Heart right ventricle (tissue), 16 donors: ENCODE measurements around the gene MORF4L1. TPM values are rescaled to one million over a fixed set of nuclear protein-coding genes. Genes with fewer than 3 reads are reported as not detected.
"Not testable (repeated sequence)": the region's sequence is repeated elsewhere in the genome, so short reads cannot be mapped to it uniquely, and the experiment has no call there.

Experiments used
- ATAC-seq, 8 donors: fragments of 200-7000 bp; cut with Tn5 transposase; one replicate each; pipeline ENCODE4 v1.9.1; 2020; ENCODE audit warnings: mild to moderate bottlenecking in 8 of 8, moderate library complexity in 8 of 8, moderate number of reproducible peaks in 1 of 8
- DNase-seq, 2 donors: peaks; one replicate each; pipeline ENCODE4 v3.0.0-alpha.2; 2020
- H3K27ac ChIP-seq, 10 donors: fragments of 200-600 bp; sonication (generic) in 2 of 10; one replicate each; pipeline versions ENCODE4 v1.5.0 to v1.8.0; 2020 to 2022; ENCODE audit warnings: mild to moderate bottlenecking in 3 of 10
- H3K27me3 ChIP-seq, 7 donors: fragments of 200-600 bp; one replicate each; pipeline ENCODE4 v1.8.0; 2021 to 2022; ENCODE audit warnings: mild to moderate bottlenecking in 2 of 7
- H3K36me3 ChIP-seq, 9 donors: fragments of 200-600 bp; sonication (generic) in 1 of 9; one replicate each; pipeline versions ENCODE4 v1.5.0 to v1.8.0; 2020 to 2022; ENCODE audit warnings: mild to moderate bottlenecking in 2 of 9
- H3K4me1 ChIP-seq, 9 donors: fragments of 200-600 bp; sonication (generic) in 1 of 9; one replicate each; pipeline versions ENCODE4 v1.5.0 to v1.8.0; 2020 to 2022; ENCODE audit warnings: mild to moderate bottlenecking in 4 of 9
- H3K4me3 ChIP-seq, 10 donors: fragments of 200-600 bp; sonication (generic) in 2 of 10; one replicate each; pipeline versions ENCODE4 v1.5.0 to v1.8.0; 2020 to 2022; ENCODE audit warnings: mild to moderate bottlenecking in 7 of 10, moderate library complexity in 2 of 10
- H3K9me3 ChIP-seq, 11 donors: fragments of 200-600 bp in 10 of 11; sonication (generic) in 2 of 11; one replicate each; pipeline versions ENCODE4 v1.5.0 to v1.8.0; 2013 to 2022; ENCODE audit warnings: mild to moderate bottlenecking in 2 of 11, control low read depth in 1 of 11, moderate library complexity in 1 of 11
- WGBS, 2 donors: extraction: QIAGEN DNeasy Blood & Tissue Kit; methylation state at CpG; one replicate each; pipeline ENCODE4 v1.1.7; 2013; ENCODE audit warnings: inconsistent platforms in 1 of 2; 5-methylcytosine and 5-hydroxymethylcytosine counted together
- intact Hi-C, 10 donors: fragments of 100-400 bp; cut with DNase I; formaldehyde crosslinking; loops; one replicate each; pipeline versions ENCODE4 v1.11.1 to v1.14.2; 2022
- polyA plus RNA-seq, 2 donors: library from polyadenylated mRNA; stranded (reverse); fragments of 200-250 nt; gene quantifications; one replicate each; pipeline ENCODE4 v1.2.3, GENCODE V29; 2013
- total RNA-seq, 10 donors: library from RNA; stranded (reverse); fragmentation: NEBNext Ultra II Directional in 3 of 10; extraction: Animal tissue kit (Norgen Biotek cat#: 25700) in 3 of 10; gene quantifications; one replicate each; pipeline versions ENCODE4 v1.2.1 to v1.2.4, GENCODE V29; 2021 to 2023
- TF ChIP-seq, protein P1 (sequence below), 9 donors: fragments of 200-600 bp; sonication (generic) in 2 of 9; IDR thresholded peaks; one replicate each; pipeline versions ENCODE4 v1.5.0 to v1.8.0; 2021 to 2022; ENCODE audit warnings: antibody characterized with exemption in 9 of 9, mild to moderate bottlenecking in 5 of 9, moderate library complexity in 1 of 9
- donor health status: Arrhythmogenic right ventricular cardiomyopathy.
- donor health status: ischemic (EF 13 %, LVEDD 7.1; RV severe dilation, severe dysfunction).
- donor health status: healthy with polysubstance abuse.
- donor health status: DM: no; HTN: yes; CAD: no.
- donor health status: DM: no; HTN: no; CAD: no.
- donor health status: ischemic (EF 25% LVEDD 6.9; RV normal size, moderate dysfunction).
- donor health status: ischemic (EF 25% LVEDD 5.7; RV mildly dilated, moderate dysfunction).
- donor health status: healthy.
- donor health status: DM: yes; HTN: yes; CAD: no.
- donor health status: Ischemic cardiomyopathy.
- donor health status: ischemic (EF 35%, LVEDD 5.7; RV mildly dilated, moderate dysfunction).
- donor health status: nonischemic (EF 11% LVEDD 7.7; RV severe dilation, severe dysfunction).
- donor health status: DM: yes; HTN: yes; CAD: no.
- donor health status: PGD.
- donor health status: ischemic (EF 29% LVEDD 5.4; RV normal size, mild dysfunction).
- donor health status: nonischemic (EF 23%, LVEDD 6.1; RV moderate dilation, normal function).

MORF4L1 gene
- total and polyA plus RNA-seq, 12 donors, result 119 to 399 (median 361) TPM

DNA sequence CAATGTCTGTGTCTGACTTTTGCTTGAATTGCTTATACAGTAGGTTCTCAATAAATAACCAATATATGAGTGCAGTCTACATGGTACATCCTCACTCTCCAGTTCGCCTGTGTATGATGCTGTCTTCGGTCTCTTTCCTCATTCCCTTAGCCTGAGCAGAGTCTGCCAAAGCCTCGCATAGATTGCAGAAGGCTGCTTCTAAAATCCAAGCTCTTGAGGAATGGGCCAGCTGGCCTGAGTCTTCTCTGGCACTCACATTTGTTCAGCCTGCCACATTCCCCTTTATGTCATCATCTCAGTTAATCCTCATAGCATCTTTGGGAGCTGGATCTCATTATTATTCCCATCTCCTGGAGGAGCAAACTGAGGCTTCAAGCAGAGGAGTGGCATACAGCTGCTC, 34.2 kb upstream of the MORF4L1 start:
- no peaks in the 10 kb centered on the region for H3K4me1 ChIP-seq
- no peaks in the 10 kb centered on the region for H3K36me3 ChIP-seq
- H3K9me3 ChIP-seq, result no peaks in the 10 kb centered on the region
- no peak overlapping the region for H3K4me3 ChIP-seq
- ATAC-seq (peak in 1 of 8 donors; percentile 68), DNase-seq (no peak)
- TF ChIP-seq, protein P1, sequence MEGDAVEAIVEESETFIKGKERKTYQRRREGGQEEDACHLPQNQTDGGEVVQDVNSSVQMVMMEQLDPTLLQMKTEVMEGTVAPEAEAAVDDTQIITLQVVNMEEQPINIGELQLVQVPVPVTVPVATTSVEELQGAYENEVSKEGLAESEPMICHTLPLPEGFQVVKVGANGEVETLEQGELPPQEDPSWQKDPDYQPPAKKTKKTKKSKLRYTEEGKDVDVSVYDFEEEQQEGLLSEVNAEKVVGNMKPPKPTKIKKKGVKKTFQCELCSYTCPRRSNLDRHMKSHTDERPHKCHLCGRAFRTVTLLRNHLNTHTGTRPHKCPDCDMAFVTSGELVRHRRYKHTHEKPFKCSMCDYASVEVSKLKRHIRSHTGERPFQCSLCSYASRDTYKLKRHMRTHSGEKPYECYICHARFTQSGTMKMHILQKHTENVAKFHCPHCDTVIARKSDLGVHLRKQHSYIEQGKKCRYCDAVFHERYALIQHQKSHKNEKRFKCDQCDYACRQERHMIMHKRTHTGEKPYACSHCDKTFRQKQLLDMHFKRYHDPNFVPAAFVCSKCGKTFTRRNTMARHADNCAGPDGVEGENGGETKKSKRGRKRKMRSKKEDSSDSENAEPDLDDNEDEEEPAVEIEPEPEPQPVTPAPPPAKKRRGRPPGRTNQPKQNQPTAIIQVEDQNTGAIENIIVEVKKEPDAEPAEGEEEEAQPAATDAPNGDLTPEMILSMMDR (IDR thresholded peaks at IDR 0.05), result no peak
- H3K27ac ChIP-seq, result no peak overlapping the region
- 75 to 83% methylated on average over 3 of the region's 3 CpGs for WGBS, 2 donors
- H3K27me3 ChIP-seq, result no peaks in the 10 kb centered on the region
- intact Hi-C loops, result no loop called here

DNA sequence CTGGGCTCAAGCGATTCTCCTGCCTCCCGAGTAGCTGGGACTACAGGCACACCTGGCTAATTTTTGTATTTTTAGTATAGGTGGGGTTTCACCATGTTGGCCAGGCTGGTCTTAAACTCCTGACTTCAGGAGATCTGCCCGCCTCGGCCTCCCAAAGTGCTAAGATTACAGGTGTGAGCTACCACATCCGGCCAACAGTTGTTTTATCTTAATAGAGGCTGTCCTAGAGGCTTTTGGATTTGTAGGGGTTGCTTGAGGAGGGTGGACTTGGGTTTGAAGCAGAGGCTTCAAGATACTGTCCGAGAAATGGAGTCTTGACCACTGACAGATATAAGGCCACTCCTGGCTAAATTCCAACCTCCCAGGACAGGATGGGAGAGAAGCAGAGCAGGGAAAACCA, 33.5 kb upstream of the MORF4L1 start:
- intact Hi-C loops, H3K36me3 ChIP-seq, H3K27ac ChIP-seq, H3K27me3 ChIP-seq, H3K4me3 ChIP-seq, DNase-seq, H3K9me3 ChIP-seq, ATAC-seq, H3K4me1 ChIP-seq: not testable (repeated sequence)
- WGBS, 2 donors, result 97 to 98% methylated on average over 6 of the region's 6 CpGs

DNA sequence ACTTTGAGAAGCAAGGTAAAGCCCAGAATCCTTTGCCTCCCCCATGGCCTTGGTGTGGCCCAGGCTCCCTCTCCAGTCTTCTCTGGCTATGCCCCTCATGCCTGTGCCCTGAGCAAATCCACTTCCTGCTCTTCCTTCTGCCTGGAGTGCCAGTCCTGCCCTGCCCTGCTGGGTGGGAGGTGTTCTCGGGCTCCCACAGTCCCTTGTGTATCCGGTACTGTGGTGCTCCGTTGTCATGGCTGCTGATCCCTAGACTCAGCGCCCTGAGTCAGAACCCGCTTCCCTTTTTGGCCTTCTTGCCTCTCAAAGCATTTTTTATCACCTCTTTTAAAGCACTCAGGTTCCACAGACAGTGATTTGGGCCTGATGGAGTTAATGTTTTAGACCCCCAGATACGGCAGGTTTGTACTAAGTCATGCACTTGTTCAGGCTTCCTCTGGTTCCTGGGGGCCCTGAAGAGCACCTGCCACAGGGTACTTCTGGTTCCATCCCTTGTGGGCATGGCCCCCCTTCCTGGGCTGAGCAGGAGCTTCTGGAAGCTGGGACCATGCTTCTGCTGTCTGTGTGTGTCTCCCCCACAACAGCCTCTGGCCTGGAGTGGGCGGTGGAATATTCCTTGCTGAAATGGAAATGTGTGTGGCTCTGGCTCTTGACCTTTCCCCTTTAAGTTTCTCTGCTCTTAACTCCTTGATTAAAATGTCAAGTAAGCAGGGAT, 31.9 kb upstream of the MORF4L1 start:
- intact Hi-C loops, result no loop called here
- no peak for DNase-seq
- peak in 4 of 8 donors; percentile 19 to 54 (median 42) for ATAC-seq
- Histone ChIP-seq H3K9me3 (no peaks in the 10 kb centered on the region), H3K4me3 (no peak overlapping the region), H3K4me1 (no peaks in the 10 kb centered on the region), H3K27me3 (no peaks in the 10 kb centered on the region), H3K27ac (no peak overlapping the region), H3K36me3 (no peaks in the 10 kb centered on the region)
- TF ChIP-seq, protein P1 (IDR thresholded peaks at IDR 0.05), result no peak
- 80 to 85% methylated on average over 7 of the region's 7 CpGs for WGBS, 2 donors

DNA sequence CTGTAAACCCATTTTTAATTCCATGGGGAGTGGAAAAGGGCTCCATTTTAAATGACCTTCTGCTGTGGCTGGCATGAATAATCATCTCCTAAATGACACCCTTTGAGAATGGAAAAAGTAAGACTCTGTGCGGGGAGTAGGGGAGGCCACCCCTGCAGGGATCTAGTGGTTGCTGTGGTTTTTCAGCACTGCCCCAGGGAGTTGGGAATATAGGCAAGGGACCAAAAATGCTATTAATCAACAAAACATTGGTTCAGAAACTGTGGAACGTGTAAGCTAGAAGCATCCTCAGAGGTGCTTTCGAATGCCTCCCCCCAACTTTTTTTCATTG, 31.3 kb upstream of the MORF4L1 start:
- Histone ChIP-seq H3K4me3 (no peak overlapping the region), H3K27me3 (no peaks in the 10 kb centered on the region), H3K27ac (no peak overlapping the region), H3K9me3 (no peaks in the 10 kb centered on the region), H3K36me3 (no peaks in the 10 kb centered on the region), H3K4me1 (no peaks in the 10 kb centered on the region)
- TF ChIP-seq, protein P1 (IDR thresholded peaks at IDR 0.05), result no peak
- ATAC-seq (no peak), DNase-seq (no peak)
- WGBS, 2 donors, result 54 to 83% methylated on average over 3 of the region's 3 CpGs
- intact Hi-C loops, result no loop called here

DNA sequence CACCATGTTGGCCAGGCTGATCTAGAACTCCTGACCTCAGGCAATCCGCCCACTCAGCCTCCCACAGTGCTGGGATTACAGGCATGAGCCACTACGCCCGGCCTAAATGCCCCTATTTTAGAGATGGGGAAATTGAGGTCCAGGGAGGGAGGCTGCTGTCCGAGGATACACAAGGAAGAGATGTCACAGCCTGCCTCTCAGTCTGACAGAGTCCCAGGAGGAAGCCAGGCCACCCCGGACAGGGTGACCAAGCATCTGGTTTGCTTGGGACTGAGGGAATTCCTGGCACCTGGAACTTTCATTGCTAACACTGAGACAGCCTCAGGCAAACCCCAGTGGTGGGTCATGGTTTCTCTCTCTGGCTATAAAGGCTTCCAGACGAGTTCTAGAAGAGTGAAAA, 30.8 kb upstream of the MORF4L1 start:
- Histone ChIP-seq H3K27ac (no peak overlapping the region), H3K27me3 (no peaks in the 10 kb centered on the region), H3K36me3 (no peaks in the 10 kb centered on the region), H3K4me3 (no peak overlapping the region), H3K4me1 (no peaks in the 10 kb centered on the region), H3K9me3 (no peaks in the 10 kb centered on the region)
- no peak for DNase-seq
- intact Hi-C loops, result no loop called here
- TF ChIP-seq, protein P1 (IDR thresholded peaks at IDR 0.05), result no peak
- no peak for ATAC-seq
- WGBS, 2 donors, result 87 to 92% methylated on average over 6 of the region's 6 CpGs
